Measurements from ENCODE around the gene ITGB7.

DNA sequence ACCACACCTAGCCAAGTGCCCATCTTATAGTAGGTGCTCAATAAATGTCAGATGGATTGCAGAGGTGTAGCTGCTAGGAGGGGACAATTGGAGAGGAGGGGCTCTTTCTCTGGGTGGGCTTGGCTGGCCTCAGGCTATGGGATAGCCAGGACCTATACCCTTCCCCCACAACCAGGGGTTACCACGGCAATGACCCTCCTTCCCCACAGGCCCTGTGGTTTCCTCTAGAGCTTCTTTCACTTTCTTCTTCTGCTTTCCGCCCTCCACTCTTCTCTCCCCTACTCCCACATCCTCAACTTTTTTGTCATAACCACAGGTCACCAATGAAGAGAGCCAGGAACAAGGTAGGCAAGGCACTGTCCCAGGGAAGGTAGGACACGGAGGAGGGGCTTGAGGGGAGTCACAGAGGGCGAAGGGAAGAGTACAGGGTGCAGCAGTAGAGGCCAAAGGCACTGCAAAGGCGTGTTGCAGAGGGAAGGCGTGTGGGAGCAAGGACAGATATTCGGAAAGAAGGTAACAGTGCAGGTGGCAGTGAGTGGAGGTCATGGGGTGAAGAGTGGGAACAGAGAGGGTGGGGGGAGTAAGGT is 1.9 kb upstream of the ITGB7 start:
- TF ChIP-seq, protein P1, sequence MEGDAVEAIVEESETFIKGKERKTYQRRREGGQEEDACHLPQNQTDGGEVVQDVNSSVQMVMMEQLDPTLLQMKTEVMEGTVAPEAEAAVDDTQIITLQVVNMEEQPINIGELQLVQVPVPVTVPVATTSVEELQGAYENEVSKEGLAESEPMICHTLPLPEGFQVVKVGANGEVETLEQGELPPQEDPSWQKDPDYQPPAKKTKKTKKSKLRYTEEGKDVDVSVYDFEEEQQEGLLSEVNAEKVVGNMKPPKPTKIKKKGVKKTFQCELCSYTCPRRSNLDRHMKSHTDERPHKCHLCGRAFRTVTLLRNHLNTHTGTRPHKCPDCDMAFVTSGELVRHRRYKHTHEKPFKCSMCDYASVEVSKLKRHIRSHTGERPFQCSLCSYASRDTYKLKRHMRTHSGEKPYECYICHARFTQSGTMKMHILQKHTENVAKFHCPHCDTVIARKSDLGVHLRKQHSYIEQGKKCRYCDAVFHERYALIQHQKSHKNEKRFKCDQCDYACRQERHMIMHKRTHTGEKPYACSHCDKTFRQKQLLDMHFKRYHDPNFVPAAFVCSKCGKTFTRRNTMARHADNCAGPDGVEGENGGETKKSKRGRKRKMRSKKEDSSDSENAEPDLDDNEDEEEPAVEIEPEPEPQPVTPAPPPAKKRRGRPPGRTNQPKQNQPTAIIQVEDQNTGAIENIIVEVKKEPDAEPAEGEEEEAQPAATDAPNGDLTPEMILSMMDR (IDR thresholded peaks at IDR 0.05) = no peak
- TF ChIP-seq POLR2AphosphoS5 (IDR thresholded peaks at IDR 0.05) (no peak), EP300 (IDR thresholded peaks at IDR 0.05) (no peak)
